Uterus (tissue), 2 donors: Measurements from ENCODE around the gene ACTL8.

Experiments used
- CTCF ChIP-seq, 4 experiments: fragments of 200-600 bp in 2 of 4; fragments of 450-650 bp in 2 of 4; sonication (generic) in 2 of 4; IDR thresholded peaks; one replicate each; pipeline ENCODE4 v1.5.1; 2016 to 2019; ENCODE audit warnings: antibody characterized with exemption in 4 of 4, mild to moderate bottlenecking in 2 of 4, moderate library complexity in 1 of 4
- POLR2A ChIP-seq, 2 donors: fragments of 450-650 bp; IDR thresholded peaks; one replicate each; pipeline ENCODE4 v1.6.1; 2016; ENCODE audit warnings: antibody characterized with exemption in 2 of 2, mild to moderate bottlenecking in 1 of 2, moderate library complexity in 1 of 2

GRCh38 chr1:17798011-17798410 is 42.9 kb downstream of the ACTL8 start:
- TF ChIP-seq CTCF (IDR thresholded peaks at IDR 0.05) = no peak
- TF ChIP-seq POLR2A (IDR thresholded peaks at IDR 0.05) = no peak
